Measurements from ENCODE around the gene GCNT2. TPM values are rescaled to one million over a fixed set of nuclear protein-coding genes. Genes with fewer than 3 reads are reported as not detected.

The GCNT2 gene
- total RNA-seq, 1 experiment from 2014 or later, result 42.8 TPM

- CTCF ChIA-PET, result no interaction called here
- Histone ChIP-seq H3K36me3 (ENCODE audit: control insufficient read depth, insufficient read depth, low read length) (peaks cover 2% of the 10 kb centered on the region; the same call in 1 of the 2 replicates), H3K9me3 (ENCODE audit: control insufficient read depth, insufficient read depth, low read depth, low read length) (no peaks in the 10 kb centered on the region), H3K27me3 (ENCODE audit: control insufficient read depth, insufficient read depth, low read length) (no peaks in the 10 kb centered on the region), H3K27ac (ENCODE audit: low read length) (no peak overlapping the region), H3K4me3 (ENCODE audit: low read depth in 2 of 2, low read length in 2 of 2) (no peak overlapping the region), H3K4me1 (ENCODE audit: control insufficient read depth, insufficient read depth, low read length) (peaks cover 10% of the 10 kb centered on the region)
- in situ Hi-C loops (cut with HindIII; ENCODE audit: low pct_unique_long_range_greater_than_20kb, low sequenced_read_pairs), result no loop called here
- BruUV-seq (replicated peaks), result no TSS peak
- intact Hi-C loops (cut with micrococcal nuclease; ENCODE audit: unreplicated experiment), result no loop called here
- TF ChIP-seq POLR2AphosphoS5 (IDR thresholded peaks at IDR 0.05; ENCODE audit: low read depth, low read length), result no peak
- TF ChIP-seq REST (IDR thresholded peaks at IDR 0.05; ENCODE audit: insufficient read depth in 1 of 2, low read depth in 2 of 2, low read length in 1 of 2), result no peak
- no peak for TF ChIP-seq SIN3A (IDR thresholded peaks at IDR 0.05; ENCODE audit: borderline replicate concordance, insufficient read depth, low read depth, low read length)
- TF ChIP-seq CTCF (IDR thresholded peaks at IDR 0.05), result no peak
- TF ChIP-seq TCF7L2 (IDR thresholded peaks at IDR 0.05; ENCODE audit: low read depth, low read length), result no peak
- POLR2A ChIA-PET, result no interaction called here
- no peak for ATAC-seq
- no peak for DNase-seq (ENCODE audit: low read depth, low spot score)
These were observed 62.4 kb downstream of the GCNT2 start for GRCh38 chr6:10583509-10583901.

GRCh38 chr6:10584607-10585006, 63.5 kb downstream of the GCNT2 start:
- TF ChIP-seq POLR2AphosphoS5 (IDR thresholded peaks at IDR 0.05; ENCODE audit: low read depth, low read length) (no peak), TCF7L2 (IDR thresholded peaks at IDR 0.05; ENCODE audit: low read depth, low read length) (no peak), SIN3A (IDR thresholded peaks at IDR 0.05; ENCODE audit: borderline replicate concordance, insufficient read depth, low read depth, low read length) (no peak)
- Histone ChIP-seq H3K27ac (ENCODE audit: low read length) (no peak overlapping the region), H3K9me3 (ENCODE audit: control insufficient read depth, insufficient read depth, low read depth, low read length) (no peaks in the 10 kb centered on the region), H3K4me3 (ENCODE audit: low read depth in 2 of 2, low read length in 2 of 2) (no peak overlapping the region), H3K27me3 (ENCODE audit: control insufficient read depth, insufficient read depth, low read length) (no peaks in the 10 kb centered on the region), H3K4me1 (ENCODE audit: control insufficient read depth, insufficient read depth, low read length) (peaks cover 10% of the 10 kb centered on the region), H3K36me3 (ENCODE audit: control insufficient read depth, insufficient read depth, low read length) (peaks cover 2% of the 10 kb centered on the region; the same call in 1 of the 2 replicates)
- DNase-seq (ENCODE audit: low read depth, low spot score) (no peak), ATAC-seq (no peak)
- in situ Hi-C loops (cut with HindIII; ENCODE audit: low pct_unique_long_range_greater_than_20kb, low sequenced_read_pairs) (no loop called here), intact Hi-C loops (cut with micrococcal nuclease; ENCODE audit: unreplicated experiment) (no loop called here)
- BruUV-seq (replicated peaks), result no TSS peak
- ChIA-PET POLR2A (no interaction called here), CTCF (no interaction called here)

GRCh38 chr6:10585209-10585845, 64.2 kb downstream of the GCNT2 start:
- H3K9me3 ChIP-seq (ENCODE audit: control insufficient read depth, insufficient read depth, low read depth, low read length), result no peaks in the 10 kb centered on the region
- peaks cover 2% of the 10 kb centered on the region; the same call in 1 of the 2 replicates for H3K36me3 ChIP-seq (ENCODE audit: control insufficient read depth, insufficient read depth, low read length)
- no peak for DNase-seq (ENCODE audit: low read depth, low spot score)
- H3K27ac ChIP-seq (ENCODE audit: low read length), result no peak overlapping the region
- TF ChIP-seq SIN3A (IDR thresholded peaks at IDR 0.05; ENCODE audit: borderline replicate concordance, insufficient read depth, low read depth, low read length), result no peak
- TF ChIP-seq TCF7L2 (IDR thresholded peaks at IDR 0.05; ENCODE audit: low read depth, low read length), result no peak
- peaks cover 6% of the 10 kb centered on the region for H3K4me1 ChIP-seq (ENCODE audit: control insufficient read depth, insufficient read depth, low read length)
- in situ Hi-C loops (cut with HindIII; ENCODE audit: low pct_unique_long_range_greater_than_20kb, low sequenced_read_pairs) (no loop called here), intact Hi-C loops (cut with micrococcal nuclease; ENCODE audit: unreplicated experiment) (no loop called here)
- no peak overlapping the region for H3K4me3 ChIP-seq (ENCODE audit: low read depth in 2 of 2, low read length in 2 of 2)
- ATAC-seq, result no peak
- BruUV-seq (replicated peaks), result no TSS peak
- POLR2A ChIA-PET, result no interaction called here
- CTCF ChIA-PET, result no interaction called here
- H3K27me3 ChIP-seq (ENCODE audit: control insufficient read depth, insufficient read depth, low read length), result no peaks in the 10 kb centered on the region

Data from Panc1 (cell line).